GM19467 (cell line): ENCODE results near the gene ENOPH1.

ENCODE experiments used
- ATAC-seq: cut with Tn5 transposase; IDR thresholded peaks from one replicate; pipeline ENCODE4 v1.9.1; 2021; ENCODE audit warnings: mild to moderate bottlenecking, moderate library complexity; ENCODE audit not compliant: unreplicated experiment

ENOPH1 gene

DNA sequence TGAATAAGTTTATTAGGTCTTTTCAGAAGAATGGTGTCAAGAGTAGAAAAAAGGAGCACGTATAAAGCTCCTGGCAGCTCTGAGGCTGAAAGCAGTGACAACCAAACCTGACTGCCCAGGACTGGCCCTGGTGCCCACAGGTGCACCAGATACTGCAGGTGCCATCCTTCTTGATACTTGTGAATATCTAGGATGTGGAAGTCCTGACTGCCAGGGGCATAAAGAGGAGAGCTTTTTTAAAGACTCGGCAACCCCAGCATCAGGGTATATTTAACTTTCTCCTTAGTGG is 70.7 kb downstream of the ENOPH1 start:
- no peak for ATAC-seq

GRCh38 chr4:82508011-82508410 is 77.6 kb downstream of the ENOPH1 start:
- ATAC-seq = no peak

DNA sequence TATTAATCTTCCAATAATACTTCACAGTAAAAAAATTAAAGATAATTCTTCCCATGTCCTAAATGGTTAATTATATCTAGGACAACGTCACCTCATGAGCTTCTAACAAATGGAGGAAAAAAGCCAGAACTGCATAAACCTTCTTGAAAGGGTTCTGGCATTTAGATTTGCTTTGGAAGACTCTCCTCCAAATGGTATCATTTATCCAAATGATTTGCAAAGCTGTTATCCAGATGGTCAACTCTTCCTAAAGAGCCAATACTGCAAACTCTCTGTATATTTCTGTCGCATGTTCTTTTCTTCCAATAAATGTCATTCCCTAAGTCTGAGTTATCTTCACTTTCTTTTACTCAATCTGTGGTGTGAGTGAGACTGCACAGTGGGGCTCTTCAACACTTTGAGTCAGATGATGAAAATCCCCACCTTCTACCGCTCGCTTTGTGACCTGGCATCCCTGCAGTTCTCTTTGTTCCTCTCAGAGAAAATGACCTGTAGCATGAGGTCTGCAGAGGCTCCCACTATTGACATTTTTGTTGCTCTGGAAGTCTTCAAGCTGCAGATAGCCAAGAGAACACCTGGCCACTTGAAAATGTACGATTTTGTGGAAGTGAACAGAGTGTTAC is 78.5 kb downstream of the ENOPH1 start:
- ATAC-seq = no peak

DNA sequence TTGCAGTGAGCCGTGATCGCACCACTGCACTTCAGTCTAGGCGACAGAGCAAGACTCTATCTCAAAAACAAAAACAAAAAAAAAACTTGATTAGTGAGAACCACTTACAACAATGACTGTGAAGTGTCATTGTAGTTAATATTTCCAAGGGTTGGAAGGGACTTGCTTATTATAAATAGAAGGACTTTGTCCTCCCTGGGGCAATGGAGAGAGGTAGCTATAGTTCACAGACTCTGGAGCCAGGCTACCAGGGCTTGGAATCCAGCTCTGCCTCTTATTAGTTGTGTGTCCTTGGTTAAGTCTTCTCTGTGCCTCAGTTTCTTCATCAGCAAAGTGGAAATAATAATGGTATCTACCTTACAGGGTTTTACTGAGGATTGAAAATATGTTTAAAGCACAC is 79.8 kb downstream of the ENOPH1 start:
- no peak for ATAC-seq
